Chondrocyte (in vitro differentiated cells): ENCODE results near the gene CLN3. TPM values are rescaled to one million over a fixed set of nuclear protein-coding genes. Genes with fewer than 3 reads are reported as not detected.
"Not testable (repeated sequence)": the region's sequence is repeated elsewhere in the genome, so short reads cannot be mapped to it uniquely, and the experiment has no call there.

Experiments
- DNase-seq: peaks from one replicate; pipeline ENCODE4 v3.0.0; 2021; ENCODE audit warnings: mixed read lengths, low spot score
- H3K27ac Mint-ChIP-seq: one replicate; pipeline ENCODE4 v1.8.0; 2021; ENCODE audit warnings: mild to moderate bottlenecking, moderate library complexity, mixed read lengths; ENCODE audit not compliant: unreplicated experiment
- H3K27me3 Mint-ChIP-seq: 2 replicates; pipeline ENCODE4 v1.8.0; 2021; ENCODE audit warnings: low read depth, mixed read lengths
- H3K36me3 Mint-ChIP-seq: 2 replicates; pipeline ENCODE4 v1.8.0; 2021; ENCODE audit warnings: low read depth, mixed read lengths
- H3K4me1 Mint-ChIP-seq: 2 replicates; pipeline ENCODE4 v1.8.0; 2021; ENCODE audit warnings: low read depth, mild to moderate bottlenecking, mixed read lengths
- H3K4me3 Mint-ChIP-seq: one replicate; pipeline ENCODE4 v1.8.0; 2021; ENCODE audit warnings: mild to moderate bottlenecking, moderate library complexity, mixed read lengths; ENCODE audit not compliant: unreplicated experiment
- H3K9me3 Mint-ChIP-seq: 2 replicates; pipeline ENCODE4 v1.8.0; 2021; ENCODE audit warnings: low read depth, mixed read lengths
- CTCF ChIP-seq: fragments of 200-600 bp; sonication (generic); IDR thresholded peaks from 2 replicates; pipeline ENCODE4 v1.5.0; 2021; ENCODE audit warnings: antibody characterized with exemption, mild to moderate bottlenecking, moderate library complexity
- total RNA-seq: library from RNA; stranded (reverse); gene quantifications from 3 replicates; pipeline ENCODE4 v1.2.1, GENCODE V29; 2021

Gene CLN3
- total RNA-seq, 1 donor from 2014 or later: 31.7 TPM

GRCh38 chr16:28495098-28495793, 3.4 kb upstream of the CLN3 start:
- Mint-ChIP-seq H3K27me3 (no peaks in the 10 kb centered on the region), H3K27ac (no peak overlapping the region), H3K9me3 (no peaks in the 10 kb centered on the region), H3K4me1 (peaks cover 4% of the 10 kb centered on the region), H3K4me3 (no peak overlapping the region), H3K36me3 (no peaks in the 10 kb centered on the region)
- TF ChIP-seq CTCF: no peak
- DNase-seq: no peak

- H3K27ac Mint-ChIP-seq: no peak within 1 kb of the TSS
- H3K4me1 Mint-ChIP-seq: peaks cover 4% of the 10 kb centered on the region
- H3K27me3 Mint-ChIP-seq: no peaks in the 10 kb centered on the region
- no peaks in the 10 kb centered on the region for H3K36me3 Mint-ChIP-seq
- TF ChIP-seq CTCF: no peak
- H3K9me3 Mint-ChIP-seq: no peaks in the 10 kb centered on the region
- no peak for DNase-seq
- no peak within 1 kb of the TSS for H3K4me3 Mint-ChIP-seq
Observed at GRCh38 chr16:28494121-28494851, 2.4 kb upstream of the CLN3 start, which contains the start of gene APOBR. Gene APOBR, plus strand, starts transcription at chr16:28494643. Its CDS starts 39 bp downstream, at chr16:28494682.

- no peaks in the 10 kb centered on the region for H3K27me3 Mint-ChIP-seq
- peaks cover 2% of the 10 kb centered on the region for H3K36me3 Mint-ChIP-seq
- peaks cover 4% of the 10 kb centered on the region for H3K4me1 Mint-ChIP-seq
- H3K9me3 Mint-ChIP-seq: no peaks in the 10 kb centered on the region
- peak overlapping the region; percentile 94 for H3K4me3 Mint-ChIP-seq
- peak overlapping the region; percentile 100 for H3K27ac Mint-ChIP-seq
- no peak for DNase-seq
- no peak for TF ChIP-seq CTCF
Observed at GRCh38 chr16:28492511-28492910, 637 bp upstream of the CLN3 start.

GRCh38 chr16:28491230-28491969, 474 bp downstream of the CLN3 start:
- Mint-ChIP-seq H3K4me1 (peaks cover 4% of the 10 kb centered on the region), H3K36me3 (peaks cover 5% of the 10 kb centered on the region), H3K27ac (peak overlapping the region; percentile 100), H3K9me3 (no peaks in the 10 kb centered on the region), H3K4me3 (peak overlapping the region; percentile 94), H3K27me3 (no peaks in the 10 kb centered on the region)
- TF ChIP-seq CTCF: peak; percentile 73
- DNase-seq: no peak

GRCh38 chr16:28486266-28486665, 5.6 kb downstream of the CLN3 start:
- peaks cover 11% of the 10 kb centered on the region for H3K36me3 Mint-ChIP-seq
- no peaks in the 10 kb centered on the region for H3K9me3 Mint-ChIP-seq
- peak; percentile 56 for DNase-seq
- H3K27ac Mint-ChIP-seq: no peak overlapping the region
- no peaks in the 10 kb centered on the region for H3K27me3 Mint-ChIP-seq
- no peak for TF ChIP-seq CTCF
- peaks cover 3% of the 10 kb centered on the region for H3K4me1 Mint-ChIP-seq
- no peak overlapping the region for H3K4me3 Mint-ChIP-seq

- not testable (repeated sequence) for H3K27me3 Mint-ChIP-seq, H3K27ac Mint-ChIP-seq, H3K4me1 Mint-ChIP-seq, H3K4me3 Mint-ChIP-seq, H3K9me3 Mint-ChIP-seq
- DNase-seq: peak; percentile 51
- H3K36me3 Mint-ChIP-seq: peaks cover 10% of the 10 kb centered on the region
Observed at GRCh38 chr16:28483361-28483760, 8.5 kb downstream of the CLN3 start.
